NCI-H2107 treated with DMSO at 0.1 percent for 48 hours (cell line): ENCODE measurements around the gene BAZ1B.
"Not testable (repeated sequence)": the region's sequence is repeated elsewhere in the genome, so short reads cannot be mapped to it uniquely, and the experiment has no call there.

Source experiments
- DNase-seq: peaks from one replicate; lab custom pipeline; 2025; ENCODE audit not compliant: unreplicated experiment; lab: John Stamatoyannopoulos, UW

BAZ1B gene, protein sequence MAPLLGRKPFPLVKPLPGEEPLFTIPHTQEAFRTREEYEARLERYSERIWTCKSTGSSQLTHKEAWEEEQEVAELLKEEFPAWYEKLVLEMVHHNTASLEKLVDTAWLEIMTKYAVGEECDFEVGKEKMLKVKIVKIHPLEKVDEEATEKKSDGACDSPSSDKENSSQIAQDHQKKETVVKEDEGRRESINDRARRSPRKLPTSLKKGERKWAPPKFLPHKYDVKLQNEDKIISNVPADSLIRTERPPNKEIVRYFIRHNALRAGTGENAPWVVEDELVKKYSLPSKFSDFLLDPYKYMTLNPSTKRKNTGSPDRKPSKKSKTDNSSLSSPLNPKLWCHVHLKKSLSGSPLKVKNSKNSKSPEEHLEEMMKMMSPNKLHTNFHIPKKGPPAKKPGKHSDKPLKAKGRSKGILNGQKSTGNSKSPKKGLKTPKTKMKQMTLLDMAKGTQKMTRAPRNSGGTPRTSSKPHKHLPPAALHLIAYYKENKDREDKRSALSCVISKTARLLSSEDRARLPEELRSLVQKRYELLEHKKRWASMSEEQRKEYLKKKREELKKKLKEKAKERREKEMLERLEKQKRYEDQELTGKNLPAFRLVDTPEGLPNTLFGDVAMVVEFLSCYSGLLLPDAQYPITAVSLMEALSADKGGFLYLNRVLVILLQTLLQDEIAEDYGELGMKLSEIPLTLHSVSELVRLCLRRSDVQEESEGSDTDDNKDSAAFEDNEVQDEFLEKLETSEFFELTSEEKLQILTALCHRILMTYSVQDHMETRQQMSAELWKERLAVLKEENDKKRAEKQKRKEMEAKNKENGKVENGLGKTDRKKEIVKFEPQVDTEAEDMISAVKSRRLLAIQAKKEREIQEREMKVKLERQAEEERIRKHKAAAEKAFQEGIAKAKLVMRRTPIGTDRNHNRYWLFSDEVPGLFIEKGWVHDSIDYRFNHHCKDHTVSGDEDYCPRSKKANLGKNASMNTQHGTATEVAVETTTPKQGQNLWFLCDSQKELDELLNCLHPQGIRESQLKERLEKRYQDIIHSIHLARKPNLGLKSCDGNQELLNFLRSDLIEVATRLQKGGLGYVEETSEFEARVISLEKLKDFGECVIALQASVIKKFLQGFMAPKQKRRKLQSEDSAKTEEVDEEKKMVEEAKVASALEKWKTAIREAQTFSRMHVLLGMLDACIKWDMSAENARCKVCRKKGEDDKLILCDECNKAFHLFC (N-terminal part only)

DNA sequence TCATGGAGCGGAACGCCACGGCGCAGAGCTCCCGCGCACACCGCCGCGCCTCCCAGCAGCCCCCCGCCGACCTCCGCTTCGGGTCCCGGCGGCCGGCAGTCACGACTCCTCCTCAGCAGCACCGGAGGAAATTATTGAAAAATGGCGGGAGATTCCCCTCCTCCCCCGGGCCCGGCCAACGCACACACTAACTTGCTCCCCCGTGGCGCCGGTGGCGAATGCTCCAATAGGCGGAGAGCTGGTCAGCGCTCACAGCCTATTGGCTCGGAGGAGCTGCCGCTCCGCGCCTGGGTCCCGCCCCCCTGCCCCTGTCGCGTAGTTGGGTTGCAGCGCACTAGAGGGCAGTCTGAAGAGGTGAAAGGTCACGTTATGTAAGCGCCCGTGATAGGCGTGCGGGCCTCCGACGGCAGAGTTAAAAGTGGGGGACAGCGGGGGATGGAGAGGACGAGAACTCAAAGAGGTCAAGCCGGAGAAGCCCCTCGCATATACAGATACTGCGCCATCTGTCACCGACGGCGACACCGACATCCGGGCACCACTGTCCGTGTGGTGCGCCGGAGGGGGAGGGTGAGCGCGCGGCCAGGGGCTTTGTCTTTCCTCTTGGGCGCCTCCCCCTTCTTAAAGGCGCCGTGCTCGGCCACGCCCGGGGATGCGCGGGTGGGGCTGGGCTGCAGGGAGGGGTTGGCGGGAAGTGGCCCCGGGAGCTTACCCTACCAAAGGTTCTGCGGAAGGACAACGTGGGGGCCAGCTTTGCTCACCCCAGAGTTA lies at the start of gene BAZ1B:
Gene BAZ1B (minus strand): TSS at position 189 of the 768 bp plus-strand sequence. CDS start 360 bp downstream, outside the sequence.
- DNase-seq, result peak; percentile 92

DNA sequence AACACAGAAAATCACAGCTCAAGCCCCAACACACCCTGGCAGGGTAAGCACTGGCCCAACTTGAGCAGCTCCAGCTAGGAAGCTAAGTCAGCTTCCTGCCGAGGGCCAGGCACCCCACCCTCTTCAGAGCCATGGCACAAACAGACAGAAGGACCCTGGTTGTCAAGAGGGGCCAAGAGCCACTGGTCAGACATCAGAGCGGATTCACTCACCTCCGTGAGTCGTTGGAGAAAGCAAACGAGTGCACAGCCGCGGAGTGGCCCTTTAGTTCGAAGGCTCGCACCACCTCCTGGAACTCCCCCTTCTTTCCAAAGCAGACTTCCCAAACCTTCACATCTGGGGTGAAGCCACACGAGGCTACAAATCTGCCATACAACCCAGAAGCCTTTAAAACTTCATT lies 48.9 kb upstream of the BAZ1B start:
- no peak for DNase-seq

DNA sequence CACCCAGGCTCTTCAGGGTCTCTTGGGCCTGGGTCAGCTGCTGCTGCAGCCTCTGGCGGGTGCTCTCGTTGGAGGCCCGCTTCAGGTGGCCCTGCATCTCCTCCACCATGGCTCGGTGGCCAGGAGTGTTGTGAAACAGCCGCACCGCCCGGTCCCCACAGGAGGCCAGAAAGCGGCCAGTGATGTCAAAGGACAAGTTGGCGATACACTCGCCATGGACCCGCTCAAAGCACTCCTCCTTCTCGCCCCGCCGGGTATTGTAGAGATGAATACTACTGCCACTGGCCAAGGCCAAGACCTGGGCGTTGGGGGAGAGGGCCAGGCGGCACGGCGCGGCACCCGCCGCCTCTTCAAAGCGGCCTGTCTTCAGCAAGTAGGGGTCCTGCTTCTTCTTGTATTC lies 48.4 kb upstream of the BAZ1B start:
- DNase-seq, result no peak

DNA sequence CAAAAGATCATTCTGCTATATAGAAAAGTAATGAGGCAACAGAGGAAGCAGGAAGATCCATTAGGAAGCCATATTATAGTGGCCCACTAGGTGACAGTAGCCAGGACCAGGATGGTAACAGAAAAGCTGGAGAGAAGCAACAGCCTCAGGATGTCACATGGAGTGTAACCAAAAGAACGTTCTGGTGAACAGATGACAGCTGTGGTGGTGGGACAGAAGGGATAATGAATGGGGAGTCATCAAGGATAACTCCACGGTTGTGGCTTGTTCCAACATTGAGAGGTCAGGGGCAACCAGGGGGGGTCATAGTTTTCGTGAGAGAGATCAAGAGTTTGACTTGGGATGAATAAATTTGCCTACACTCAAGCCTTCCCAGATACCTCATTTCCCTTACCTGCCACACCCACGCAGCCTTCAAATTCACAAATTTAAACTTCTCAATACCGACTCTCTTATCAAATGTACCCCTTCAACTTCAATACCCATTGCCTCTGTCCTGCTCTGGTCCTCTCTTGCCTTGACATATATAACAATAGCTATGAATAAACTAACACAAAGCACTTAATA lies 47.0 kb upstream of the BAZ1B start:
- no peak for DNase-seq

GRCh38 chr7:73567846-73568685 lies 46.0 kb upstream of the BAZ1B start:
- no peak for DNase-seq

DNA sequence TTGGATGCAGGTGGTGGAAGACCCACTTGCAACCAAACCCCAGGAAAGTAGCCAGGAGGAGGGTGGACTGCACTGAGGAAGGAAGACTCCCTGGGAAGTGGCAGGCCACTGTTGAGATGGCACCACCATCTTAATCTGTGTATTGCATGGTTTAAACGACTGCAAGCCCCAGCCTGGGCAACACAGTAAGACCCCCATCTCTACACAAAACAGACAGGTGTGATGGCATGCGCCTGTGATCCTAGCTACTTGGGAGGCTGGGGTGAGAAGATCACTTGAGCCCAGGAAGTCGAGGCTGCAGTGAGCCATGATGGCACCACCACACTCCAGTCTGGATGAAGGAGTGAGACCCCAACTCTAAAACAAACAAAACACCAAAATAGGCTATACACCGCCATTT lies 45.0 kb upstream of the BAZ1B start:
- DNase-seq, result no peak

DNA sequence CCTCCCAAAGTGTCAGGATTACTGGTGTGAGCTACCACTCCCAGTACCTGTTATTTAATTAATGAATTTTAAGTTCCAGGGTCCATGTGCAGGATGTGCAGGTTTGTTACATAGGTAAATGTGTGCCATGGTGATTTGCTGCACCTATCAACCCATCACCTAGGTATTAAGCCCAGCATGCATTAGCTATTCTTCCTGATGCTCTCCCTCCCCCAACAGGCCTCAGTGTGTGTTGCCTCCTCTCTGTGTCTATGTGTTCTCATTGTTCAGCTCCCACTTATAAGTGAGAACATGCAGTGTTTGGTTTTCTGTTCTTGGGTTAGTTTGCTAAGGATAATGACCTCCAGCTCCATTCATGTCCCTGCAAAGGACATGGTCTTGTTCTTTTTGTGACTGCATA lies 44.3 kb upstream of the BAZ1B start:
- DNase-seq, result peak; percentile 25

DNA sequence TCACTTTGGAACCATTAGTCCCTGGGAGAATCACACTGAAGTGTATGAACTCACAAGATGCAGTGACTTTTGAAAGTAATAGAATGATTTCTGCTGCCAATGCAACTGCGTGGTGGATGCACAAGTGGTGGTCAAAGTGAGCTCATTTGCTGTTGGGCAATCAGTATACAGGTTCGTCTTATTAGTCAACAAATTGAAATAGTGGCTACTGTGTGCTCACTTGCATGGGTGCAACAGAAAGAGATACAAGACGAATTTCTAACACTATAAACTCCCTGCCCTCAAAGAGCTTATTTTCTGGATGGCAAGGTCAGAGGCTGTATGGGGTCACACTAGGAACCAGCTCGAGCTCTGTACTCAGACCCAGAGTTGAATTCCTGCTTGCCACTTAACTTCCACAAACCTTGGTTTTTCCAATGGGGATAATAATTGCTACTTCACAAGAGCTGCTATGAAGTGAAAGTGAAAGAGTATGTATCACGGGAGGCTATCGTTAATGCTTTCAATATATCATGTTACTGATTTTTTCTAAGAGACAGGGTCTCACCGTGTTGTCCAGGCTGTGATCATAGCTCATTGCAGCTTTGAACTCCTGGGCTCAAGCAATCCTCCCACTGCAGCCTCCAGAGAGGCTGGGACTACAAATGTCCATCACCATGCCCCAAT lies 43.7 kb upstream of the BAZ1B start:
- DNase-seq, result peak; percentile 69

- no peak for DNase-seq
These were observed 38.2 kb upstream of the BAZ1B start for GRCh38 chr7:73560109-73560835.

DNA sequence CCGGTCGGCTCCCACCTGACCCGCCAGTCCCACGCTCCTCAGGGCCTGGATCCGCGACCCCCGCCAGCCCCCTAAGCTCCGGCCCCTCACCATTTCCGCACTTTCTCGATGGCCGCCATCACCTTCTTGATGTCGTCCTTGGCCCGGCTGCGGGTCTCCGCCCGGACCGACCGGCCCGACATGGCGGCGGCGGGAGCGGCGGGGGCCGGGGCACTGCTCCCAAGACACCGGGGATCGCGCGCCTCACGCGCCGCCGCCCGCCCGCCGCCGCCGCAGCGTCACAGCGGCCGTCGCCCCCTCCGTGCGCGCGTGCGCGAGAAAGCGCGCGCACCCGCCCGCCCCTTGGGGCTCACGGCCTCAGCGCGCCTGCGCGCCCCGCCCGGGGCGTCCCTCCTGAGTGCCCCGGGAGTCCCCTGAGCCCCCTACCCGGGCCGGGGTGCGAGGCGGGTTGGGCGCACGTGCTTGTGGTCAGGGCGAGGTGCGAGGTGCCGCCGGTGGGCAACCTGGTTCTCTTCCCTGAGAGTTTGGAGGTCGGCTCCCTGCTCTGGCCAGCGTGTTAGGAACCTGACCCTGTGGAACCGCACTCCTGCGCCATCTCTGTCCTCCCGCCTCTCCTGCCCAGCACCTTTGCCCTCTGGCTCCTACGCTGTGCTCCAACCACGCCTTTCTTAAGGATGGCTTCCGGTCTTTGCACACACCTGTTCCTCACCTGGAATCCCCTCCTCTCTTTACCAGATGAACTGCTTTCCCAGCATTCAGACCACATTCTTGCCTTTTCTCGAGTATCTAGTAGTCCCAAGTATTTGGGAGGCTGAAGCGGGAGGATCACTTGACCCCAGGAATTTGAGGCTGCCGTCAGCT lies 35.5 kb upstream of the BAZ1B start, which contains the start of gene BCL7B:
Gene BCL7B (minus strand): TSS at position 294 of the 861 bp plus-strand sequence. CDS start 112 bp downstream, at position 182.
- peak; percentile 42 for DNase-seq

DNA sequence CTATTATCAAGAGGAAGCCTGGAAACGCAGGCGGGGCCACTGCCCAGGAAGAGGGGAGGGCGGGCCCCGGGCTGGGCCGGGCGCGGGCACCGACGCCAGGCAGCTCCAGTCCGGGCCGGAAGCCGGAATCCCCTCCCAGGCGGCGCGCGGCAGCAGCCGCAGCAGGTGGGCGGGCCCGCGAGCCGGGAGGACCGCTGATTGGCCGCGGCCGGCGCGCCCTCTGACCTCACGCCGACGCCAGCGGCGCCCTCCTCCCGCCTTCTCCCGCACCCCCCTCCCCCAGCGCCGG lies 35.0 kb upstream of the BAZ1B start:
- peak; percentile 79 for DNase-seq

- no peak for DNase-seq
These were observed 34.4 kb upstream of the BAZ1B start for GRCh38 chr7:73556208-73557107.

DNA sequence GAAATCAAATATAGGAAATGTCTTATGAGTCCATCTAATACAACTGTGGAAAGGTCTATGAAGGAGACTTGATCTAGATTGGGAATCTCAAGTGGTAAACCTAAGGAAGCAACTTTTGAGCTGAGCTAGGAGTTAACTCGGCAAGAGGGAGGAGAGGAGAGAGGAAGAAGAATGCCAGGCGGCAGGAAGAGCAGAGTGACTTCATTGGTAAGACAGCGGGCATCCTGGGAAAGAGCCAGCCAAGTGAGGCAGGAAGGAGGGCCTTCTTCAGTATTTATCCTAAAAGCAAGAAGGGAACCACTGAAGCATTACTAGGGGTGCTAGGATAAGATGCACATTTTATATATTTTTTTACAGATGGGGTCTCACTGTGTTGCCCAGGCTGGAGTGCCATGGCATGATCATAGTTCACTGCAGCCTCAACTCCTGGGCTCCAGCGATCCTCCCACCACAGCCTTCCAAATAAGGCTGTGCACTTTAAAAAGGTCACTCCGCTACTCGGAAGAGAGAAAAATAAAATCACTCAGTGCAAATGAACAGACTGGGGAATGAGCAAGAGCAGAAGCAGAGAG lies 33.4 kb upstream of the BAZ1B start:
- DNase-seq, result no peak

DNA sequence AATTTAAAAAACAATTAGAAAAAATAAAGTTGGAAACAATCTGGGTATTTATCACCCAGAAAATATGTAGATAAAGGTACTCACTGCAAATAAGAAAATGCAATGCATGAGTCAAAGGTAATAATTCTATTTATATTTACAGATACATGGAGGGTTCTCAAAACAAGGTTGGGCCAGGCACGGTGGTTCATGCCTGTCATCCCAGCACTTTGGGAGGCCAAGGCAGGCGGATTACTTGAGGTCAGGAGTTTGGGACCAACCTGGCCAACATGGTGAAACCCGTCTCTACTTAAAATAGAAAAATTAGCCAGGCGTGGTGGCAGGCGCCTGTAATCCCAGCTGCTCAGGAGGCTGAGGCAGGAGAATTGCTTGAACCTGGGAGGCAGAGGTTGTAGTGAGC lies 28.0 kb upstream of the BAZ1B start:
- not testable (repeated sequence) for DNase-seq

DNA sequence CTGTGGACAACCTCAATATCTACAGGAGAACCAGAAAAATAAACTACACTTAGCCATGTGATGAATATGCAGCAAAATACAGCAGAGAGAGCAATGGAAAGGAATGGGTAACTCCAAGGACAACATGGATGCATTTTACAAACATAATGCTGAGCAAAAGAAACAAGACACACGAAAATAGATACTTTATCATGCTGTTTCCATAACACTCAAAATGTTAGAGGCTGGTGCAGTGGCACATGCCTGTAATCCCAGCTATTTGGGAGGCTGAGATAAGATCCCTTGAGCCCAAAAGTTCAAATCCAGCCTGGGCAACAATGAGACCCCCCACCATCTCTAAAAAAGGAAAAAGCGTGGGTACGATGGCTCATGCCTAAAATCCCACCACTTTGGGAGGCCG lies 27.1 kb upstream of the BAZ1B start:
- no peak for DNase-seq

DNA sequence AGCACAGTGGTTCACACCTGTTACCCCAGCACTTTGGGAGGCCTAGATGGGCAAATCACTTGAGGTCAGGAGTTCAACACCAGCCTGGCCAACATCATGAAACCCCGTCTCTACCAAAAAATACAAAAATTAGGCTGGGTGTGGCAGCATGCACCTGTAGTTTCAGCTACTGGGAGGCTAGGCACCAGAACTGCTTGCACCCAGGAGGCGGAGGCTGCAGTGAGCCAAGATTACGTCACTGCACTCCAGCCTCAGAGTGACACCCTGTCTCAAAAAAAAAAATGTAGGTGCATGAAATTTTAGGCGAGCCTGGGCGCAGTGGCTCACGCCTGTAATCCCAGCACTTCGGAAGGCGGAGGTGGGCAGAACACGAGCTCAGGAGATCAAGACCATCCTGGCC lies 25.7 kb upstream of the BAZ1B start:
- no peak for DNase-seq
